Liver (tissue), 3 donors: ENCODE results near the gene CD8B.

ENCODE experiments used
- EGR1 ChIP-seq, 2 donors: IDR thresholded peaks; 2 replicates each; pipeline ENCODE4 v1.6.1; 2016 to 2018; ENCODE audit warnings: antibody characterized with exemption in 2 of 2, low read depth in 2 of 2
- FOXA1 ChIP-seq: IDR thresholded peaks from 2 replicates; pipeline ENCODE4 v1.6.1; 2016; ENCODE audit warnings: antibody characterized with exemption
- FOXA2 ChIP-seq: IDR thresholded peaks from 2 replicates; pipeline ENCODE4 v1.6.1; 2016; ENCODE audit warnings: antibody characterized with exemption
- HNF4G ChIP-seq: IDR thresholded peaks from 2 replicates; pipeline ENCODE4 v1.6.1; 2016; ENCODE audit warnings: antibody characterized with exemption
- JUND ChIP-seq, 2 donors: IDR thresholded peaks; 2 replicates each; pipeline ENCODE4 v1.6.1; 2016; ENCODE audit warnings: antibody characterized with exemption in 2 of 2
- RAD21 ChIP-seq, 2 donors: IDR thresholded peaks; 2 replicates each; pipeline ENCODE4 v1.6.1; 2016; ENCODE audit warnings: antibody characterized with exemption in 2 of 2, mild to moderate bottlenecking in 2 of 2
- RXRA ChIP-seq, 2 donors: IDR thresholded peaks; 2 replicates each; pipeline ENCODE4 v1.6.1; 2017 to 2018; ENCODE audit warnings: antibody characterized with exemption in 2 of 2, mild to moderate bottlenecking in 1 of 2
- SP1 ChIP-seq: IDR thresholded peaks from 2 replicates; pipeline ENCODE4 v1.6.1; 2018; ENCODE audit warnings: antibody characterized with exemption, mild to moderate bottlenecking
- YY1 ChIP-seq: IDR thresholded peaks from 2 replicates; pipeline ENCODE4 v1.6.1; 2016; ENCODE audit warnings: antibody characterized with exemption, mild to moderate bottlenecking
- TF ChIP-seq, protein P1 (sequence below): fragments of 150-350 bp; IDR thresholded peaks from 2 replicates; pipeline ENCODE4 v1.5.1; 2017; ENCODE audit warnings: improper control_type of control experiment, low read depth, low read length; ENCODE audit not compliant: missing input control
- TF ChIP-seq, protein P2 (sequence below): IDR thresholded peaks from 2 replicates; pipeline ENCODE4 v1.6.1; 2016; ENCODE audit warnings: antibody characterized with exemption
- TF ChIP-seq, protein P3 (sequence below): IDR thresholded peaks from 2 replicates; pipeline ENCODE4 v1.6.1; 2016; ENCODE audit warnings: antibody characterized with exemption
- TF ChIP-seq, protein P4 (sequence below): IDR thresholded peaks from 2 replicates; pipeline ENCODE4 v1.6.1; 2016; ENCODE audit warnings: antibody characterized with exemption, mild to moderate bottlenecking
- donor health status: healthy.
- donor health status: healthy.

DNA sequence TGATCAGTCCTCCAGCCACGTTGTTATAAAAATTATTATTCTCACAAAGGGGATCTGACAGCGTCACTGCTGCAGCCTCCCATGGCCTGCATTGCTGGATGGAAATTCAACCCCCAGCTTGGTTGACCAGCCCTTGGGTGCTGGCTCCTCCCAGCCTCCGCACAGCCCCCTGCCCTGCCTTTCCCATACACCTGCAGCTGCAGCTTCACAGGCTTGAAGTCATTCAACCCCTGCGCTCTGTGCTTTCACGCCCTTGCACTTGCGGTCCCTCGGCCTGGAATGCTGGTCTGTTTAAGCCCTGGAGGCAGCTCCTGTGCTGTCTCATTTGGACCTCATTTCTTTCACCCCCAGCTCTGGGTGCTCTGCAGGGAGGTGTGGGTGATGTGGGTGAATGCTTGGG is 70.1 kb downstream of the CD8B start:
- TF ChIP-seq, protein P1, sequence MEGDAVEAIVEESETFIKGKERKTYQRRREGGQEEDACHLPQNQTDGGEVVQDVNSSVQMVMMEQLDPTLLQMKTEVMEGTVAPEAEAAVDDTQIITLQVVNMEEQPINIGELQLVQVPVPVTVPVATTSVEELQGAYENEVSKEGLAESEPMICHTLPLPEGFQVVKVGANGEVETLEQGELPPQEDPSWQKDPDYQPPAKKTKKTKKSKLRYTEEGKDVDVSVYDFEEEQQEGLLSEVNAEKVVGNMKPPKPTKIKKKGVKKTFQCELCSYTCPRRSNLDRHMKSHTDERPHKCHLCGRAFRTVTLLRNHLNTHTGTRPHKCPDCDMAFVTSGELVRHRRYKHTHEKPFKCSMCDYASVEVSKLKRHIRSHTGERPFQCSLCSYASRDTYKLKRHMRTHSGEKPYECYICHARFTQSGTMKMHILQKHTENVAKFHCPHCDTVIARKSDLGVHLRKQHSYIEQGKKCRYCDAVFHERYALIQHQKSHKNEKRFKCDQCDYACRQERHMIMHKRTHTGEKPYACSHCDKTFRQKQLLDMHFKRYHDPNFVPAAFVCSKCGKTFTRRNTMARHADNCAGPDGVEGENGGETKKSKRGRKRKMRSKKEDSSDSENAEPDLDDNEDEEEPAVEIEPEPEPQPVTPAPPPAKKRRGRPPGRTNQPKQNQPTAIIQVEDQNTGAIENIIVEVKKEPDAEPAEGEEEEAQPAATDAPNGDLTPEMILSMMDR: no peak
- TF ChIP-seq RAD21 (IDR thresholded peaks at IDR 0.05) (no peak), YY1 (no peak), FOXA2 (no peak), SP1 (no peak), HNF4G (no peak), FOXA1 (no peak), EGR1 (IDR thresholded peaks at IDR 0.05; ENCODE audit: low read depth in 2 of 2) (no peak), RXRA (IDR thresholded peaks at IDR 0.05) (no peak), JUND (IDR thresholded peaks at IDR 0.05) (no peak)
- TF ChIP-seq, protein P2, sequence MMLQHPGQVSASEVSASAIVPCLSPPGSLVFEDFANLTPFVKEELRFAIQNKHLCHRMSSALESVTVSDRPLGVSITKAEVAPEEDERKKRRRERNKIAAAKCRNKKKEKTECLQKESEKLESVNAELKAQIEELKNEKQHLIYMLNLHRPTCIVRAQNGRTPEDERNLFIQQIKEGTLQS: no peak
- TF ChIP-seq, protein P3, sequence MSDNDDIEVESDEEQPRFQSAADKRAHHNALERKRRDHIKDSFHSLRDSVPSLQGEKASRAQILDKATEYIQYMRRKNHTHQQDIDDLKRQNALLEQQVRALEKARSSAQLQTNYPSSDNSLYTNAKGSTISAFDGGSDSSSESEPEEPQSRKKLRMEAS: no peak
- TF ChIP-seq, protein P4, sequence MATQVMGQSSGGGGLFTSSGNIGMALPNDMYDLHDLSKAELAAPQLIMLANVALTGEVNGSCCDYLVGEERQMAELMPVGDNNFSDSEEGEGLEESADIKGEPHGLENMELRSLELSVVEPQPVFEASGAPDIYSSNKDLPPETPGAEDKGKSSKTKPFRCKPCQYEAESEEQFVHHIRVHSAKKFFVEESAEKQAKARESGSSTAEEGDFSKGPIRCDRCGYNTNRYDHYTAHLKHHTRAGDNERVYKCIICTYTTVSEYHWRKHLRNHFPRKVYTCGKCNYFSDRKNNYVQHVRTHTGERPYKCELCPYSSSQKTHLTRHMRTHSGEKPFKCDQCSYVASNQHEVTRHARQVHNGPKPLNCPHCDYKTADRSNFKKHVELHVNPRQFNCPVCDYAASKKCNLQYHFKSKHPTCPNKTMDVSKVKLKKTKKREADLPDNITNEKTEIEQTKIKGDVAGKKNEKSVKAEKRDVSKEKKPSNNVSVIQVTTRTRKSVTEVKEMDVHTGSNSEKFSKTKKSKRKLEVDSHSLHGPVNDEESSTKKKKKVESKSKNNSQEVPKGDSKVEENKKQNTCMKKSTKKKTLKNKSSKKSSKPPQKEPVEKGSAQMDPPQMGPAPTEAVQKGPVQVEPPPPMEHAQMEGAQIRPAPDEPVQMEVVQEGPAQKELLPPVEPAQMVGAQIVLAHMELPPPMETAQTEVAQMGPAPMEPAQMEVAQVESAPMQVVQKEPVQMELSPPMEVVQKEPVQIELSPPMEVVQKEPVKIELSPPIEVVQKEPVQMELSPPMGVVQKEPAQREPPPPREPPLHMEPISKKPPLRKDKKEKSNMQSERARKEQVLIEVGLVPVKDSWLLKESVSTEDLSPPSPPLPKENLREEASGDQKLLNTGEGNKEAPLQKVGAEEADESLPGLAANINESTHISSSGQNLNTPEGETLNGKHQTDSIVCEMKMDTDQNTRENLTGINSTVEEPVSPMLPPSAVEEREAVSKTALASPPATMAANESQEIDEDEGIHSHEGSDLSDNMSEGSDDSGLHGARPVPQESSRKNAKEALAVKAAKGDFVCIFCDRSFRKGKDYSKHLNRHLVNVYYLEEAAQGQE: no peak
